ENCODE results near the gene KRTAP9-9. TPM values are rescaled to one million over a fixed set of nuclear protein-coding genes. Genes with fewer than 3 reads are reported as not detected.
"Not testable (repeated sequence)": the region's sequence is repeated elsewhere in the genome, so short reads cannot be mapped to it uniquely, and the experiment has no call there.

Gene KRTAP9-9
- total RNA-seq, 2 experiments from 2014 or later, result not detected

GRCh38 chr17:41263212-41263611 is 8.0 kb downstream of the KRTAP9-9 start:
- H3K27me3 Mint-ChIP-seq, result no peaks in the 10 kb centered on the region
- H3K9me3 Mint-ChIP-seq, result no peaks in the 10 kb centered on the region
- CTCF ChIA-PET, result no interaction called here
- H3K4me3 Mint-ChIP-seq, result no peak overlapping the region
- intact Hi-C loops (cut with micrococcal nuclease), result no loop called here
- H3K27ac Mint-ChIP-seq, result no peak overlapping the region
- H3K36me3 Mint-ChIP-seq (ENCODE audit: low read depth), result no peaks in the 10 kb centered on the region
- no peak for DNase-seq
- H3K4me1 Mint-ChIP-seq (ENCODE audit: low read depth), result peaks cover 7% of the 10 kb centered on the region
- TF ChIP-seq, protein P1, sequence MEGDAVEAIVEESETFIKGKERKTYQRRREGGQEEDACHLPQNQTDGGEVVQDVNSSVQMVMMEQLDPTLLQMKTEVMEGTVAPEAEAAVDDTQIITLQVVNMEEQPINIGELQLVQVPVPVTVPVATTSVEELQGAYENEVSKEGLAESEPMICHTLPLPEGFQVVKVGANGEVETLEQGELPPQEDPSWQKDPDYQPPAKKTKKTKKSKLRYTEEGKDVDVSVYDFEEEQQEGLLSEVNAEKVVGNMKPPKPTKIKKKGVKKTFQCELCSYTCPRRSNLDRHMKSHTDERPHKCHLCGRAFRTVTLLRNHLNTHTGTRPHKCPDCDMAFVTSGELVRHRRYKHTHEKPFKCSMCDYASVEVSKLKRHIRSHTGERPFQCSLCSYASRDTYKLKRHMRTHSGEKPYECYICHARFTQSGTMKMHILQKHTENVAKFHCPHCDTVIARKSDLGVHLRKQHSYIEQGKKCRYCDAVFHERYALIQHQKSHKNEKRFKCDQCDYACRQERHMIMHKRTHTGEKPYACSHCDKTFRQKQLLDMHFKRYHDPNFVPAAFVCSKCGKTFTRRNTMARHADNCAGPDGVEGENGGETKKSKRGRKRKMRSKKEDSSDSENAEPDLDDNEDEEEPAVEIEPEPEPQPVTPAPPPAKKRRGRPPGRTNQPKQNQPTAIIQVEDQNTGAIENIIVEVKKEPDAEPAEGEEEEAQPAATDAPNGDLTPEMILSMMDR (IDR thresholded peaks at IDR 0.05), result no peak
- POLR2A ChIA-PET, result no interaction called here
- no peak for ATAC-seq

DNA sequence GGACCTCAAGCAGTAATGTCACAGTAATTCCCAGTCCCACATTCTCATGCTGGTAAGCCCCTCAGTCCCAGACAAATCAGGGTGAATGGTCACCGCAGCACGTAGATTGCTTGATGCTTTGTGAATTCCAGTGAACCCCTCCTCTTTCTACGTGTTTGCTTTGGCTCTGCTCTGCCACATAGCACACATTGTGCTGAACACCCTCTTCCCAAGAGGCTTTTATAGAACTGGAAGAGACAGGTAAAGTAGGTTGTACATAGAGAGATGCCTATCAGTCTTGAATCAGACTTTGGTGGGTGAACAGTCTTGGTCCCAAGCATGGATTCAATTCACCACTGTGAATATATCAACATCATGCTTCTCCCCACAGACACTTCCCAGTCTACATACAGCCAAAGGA is 9.4 kb downstream of the KRTAP9-9 start:
- ChIA-PET POLR2A (no interaction called here), CTCF (no interaction called here)
- Mint-ChIP-seq H3K27me3 (no peaks in the 10 kb centered on the region), H3K4me3 (no peak overlapping the region), H3K9me3 (no peaks in the 10 kb centered on the region), H3K36me3 (ENCODE audit: low read depth) (no peaks in the 10 kb centered on the region), H3K4me1 (ENCODE audit: low read depth) (peaks cover 7% of the 10 kb centered on the region), H3K27ac (no peak overlapping the region)
- intact Hi-C loops (cut with micrococcal nuclease), result no loop called here
- DNase-seq (no peak), ATAC-seq (no peak)
- TF ChIP-seq, protein P1 (IDR thresholded peaks at IDR 0.05), result no peak

- POLR2A ChIA-PET, result no interaction called here
- H3K4me3 Mint-ChIP-seq, result no peak within 1 kb of the TSS
- peaks cover 7% of the 10 kb centered on the region for H3K4me1 Mint-ChIP-seq (ENCODE audit: low read depth)
- ATAC-seq (no peak), DNase-seq (no peak)
- no peak within 1 kb of the TSS for H3K27ac Mint-ChIP-seq
- H3K36me3 Mint-ChIP-seq (ENCODE audit: low read depth), result no peaks in the 10 kb centered on the region
- intact Hi-C loops (cut with micrococcal nuclease), result no loop called here
- no peaks in the 10 kb centered on the region for H3K9me3 Mint-ChIP-seq
- CTCF ChIA-PET, result no interaction called here
- H3K27me3 Mint-ChIP-seq, result no peaks in the 10 kb centered on the region
- TF ChIP-seq, protein P1 (IDR thresholded peaks at IDR 0.05), result no peak
Observed at GRCh38 chr17:41265078-41265477, 9.9 kb downstream of the KRTAP9-9 start, which contains the start of gene KRTAP9-6. TSS of gene KRTAP9-6 (plus strand) at chr17:41265378. CDS start at chr17:41265378, 0 bp downstream.

DNA sequence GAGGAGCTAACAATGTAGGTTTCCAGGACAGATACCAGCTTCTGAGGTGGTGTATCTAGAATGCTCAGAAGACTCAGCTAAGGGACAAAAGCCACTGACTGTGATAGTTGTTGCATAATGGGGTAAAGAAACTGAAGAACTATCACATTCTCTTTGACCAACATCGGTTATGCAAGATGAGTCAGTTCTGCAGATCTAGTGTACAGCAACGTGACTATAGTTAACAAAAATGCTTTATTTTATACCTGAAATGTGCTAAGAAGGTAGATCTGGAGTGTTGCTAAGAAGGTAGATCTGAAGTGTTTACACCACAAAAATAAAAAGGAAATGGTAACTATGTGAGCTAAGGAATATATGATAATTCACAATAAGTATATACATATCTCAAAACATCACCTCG is 12.5 kb downstream of the KRTAP9-9 start:
- no peak for DNase-seq
- intact Hi-C loops (cut with micrococcal nuclease), result no loop called here
- ATAC-seq, result no peak
- TF ChIP-seq, protein P1 (IDR thresholded peaks at IDR 0.05), result no peak
- POLR2A ChIA-PET, result no interaction called here
- no peaks in the 10 kb centered on the region for H3K9me3 Mint-ChIP-seq
- no peak overlapping the region for H3K4me3 Mint-ChIP-seq
- no peaks in the 10 kb centered on the region for H3K36me3 Mint-ChIP-seq (ENCODE audit: low read depth)
- H3K27me3 Mint-ChIP-seq, result no peaks in the 10 kb centered on the region
- peaks cover 2% of the 10 kb centered on the region for H3K4me1 Mint-ChIP-seq (ENCODE audit: low read depth)
- CTCF ChIA-PET, result no interaction called here
- no peak overlapping the region for H3K27ac Mint-ChIP-seq

DNA sequence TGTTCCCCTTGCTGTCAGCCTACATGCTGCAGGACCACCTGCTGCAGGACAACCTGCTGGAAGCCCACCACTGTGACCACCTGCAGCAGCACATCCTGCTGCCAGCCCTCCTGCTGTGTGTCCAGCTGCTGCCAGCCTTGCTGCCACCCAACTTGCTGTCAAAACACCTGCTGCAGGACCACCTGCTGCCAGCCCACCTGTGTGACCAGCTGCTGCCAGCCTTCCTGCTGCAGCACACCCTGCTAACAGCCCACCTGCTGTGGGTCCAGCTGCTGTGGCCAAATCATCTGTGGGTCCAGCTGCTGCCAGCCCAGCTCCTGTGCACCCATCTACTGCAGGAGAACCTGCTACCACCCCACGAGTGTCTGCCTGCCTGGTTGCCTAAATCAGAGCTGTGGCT is 16.1 kb downstream of the KRTAP9-9 start:
- CTCF ChIA-PET, result not testable (repeated sequence)

GRCh38 chr17:41271858-41272257 is 16.7 kb downstream of the KRTAP9-9 start:
- DNase-seq, result no peak
- no peak overlapping the region for H3K27ac Mint-ChIP-seq
- TF ChIP-seq, protein P1 (IDR thresholded peaks at IDR 0.05), result no peak

More for the DNA sequence above, 16.1 kb downstream of the KRTAP9-9 start:
- H3K36me3 Mint-ChIP-seq (ENCODE audit: low read depth); ATAC-seq; DNase-seq; H3K9me3 Mint-ChIP-seq; POLR2A ChIA-PET; H3K4me1 Mint-ChIP-seq (ENCODE audit: low read depth); H3K4me3 Mint-ChIP-seq; H3K27ac Mint-ChIP-seq; H3K27me3 Mint-ChIP-seq; intact Hi-C loops (cut with micrococcal nuclease): not testable (repeated sequence)

DNA sequence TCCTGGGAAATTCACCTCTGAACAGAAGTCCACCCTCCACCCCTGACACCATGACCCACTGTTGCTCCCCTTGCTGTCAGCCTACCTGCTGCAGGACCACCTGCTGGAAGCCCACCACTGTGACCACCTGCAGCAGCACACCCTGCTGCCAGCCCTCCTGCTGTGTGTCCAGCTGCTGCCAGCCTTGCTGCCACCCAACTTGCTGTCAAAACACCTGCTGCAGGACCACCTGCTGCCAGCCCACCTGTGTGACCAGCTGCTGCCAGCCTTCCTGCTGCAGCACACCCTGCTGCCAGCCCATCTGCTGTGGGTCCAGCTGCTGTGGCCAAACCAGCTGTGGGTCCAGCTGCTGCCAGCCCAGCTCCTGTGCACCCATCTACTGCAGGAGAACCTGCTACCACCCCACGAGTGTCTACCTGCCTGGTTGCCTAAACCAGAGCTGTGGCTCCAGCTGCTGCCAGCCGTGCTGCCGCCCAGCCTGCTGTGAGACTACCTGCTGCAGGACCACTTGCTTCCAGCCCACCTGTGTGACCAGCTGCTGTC is 20.5 kb downstream of the KRTAP9-9 start, which contains the start of gene KRTAP9-7:
Gene KRTAP9-7 (plus strand): TSS at position 51 of the 543 bp plus-strand sequence. CDS start 0 bp downstream, at position 51.
- POLR2A ChIA-PET; intact Hi-C loops (cut with micrococcal nuclease); ATAC-seq; H3K9me3 Mint-ChIP-seq; H3K27ac Mint-ChIP-seq; H3K27me3 Mint-ChIP-seq; CTCF ChIA-PET; H3K4me1 Mint-ChIP-seq (ENCODE audit: low read depth); H3K4me3 Mint-ChIP-seq; H3K36me3 Mint-ChIP-seq (ENCODE audit: low read depth); DNase-seq: not testable (repeated sequence)

More at GRCh38 chr17:41271858-41272257, 16.7 kb downstream of the KRTAP9-9 start:
- Mint-ChIP-seq H3K9me3 (no peaks in the 10 kb centered on the region), H3K36me3 (ENCODE audit: low read depth) (no peaks in the 10 kb centered on the region), H3K4me3 (no peak overlapping the region), H3K27me3 (peaks cover 6% of the 10 kb centered on the region), H3K4me1 (ENCODE audit: low read depth) (no peaks in the 10 kb centered on the region)
- ChIA-PET CTCF (no interaction called here), POLR2A (no interaction called here)
- no peak for ATAC-seq
- intact Hi-C loops (cut with micrococcal nuclease), result no loop called here
